ENCODE measurements around the gene SLC9A8.

GRCh38 chr20:49925901-49926454 lies 113.3 kb downstream of the SLC9A8 start:
- TF ChIP-seq ESRRG (CRISPR knock-in tag; IDR thresholded peaks at IDR 0.05) (no peak), TSHZ2 (CRISPR knock-in tag; IDR thresholded peaks at IDR 0.05) (no peak), ARNTL (CRISPR knock-in tag; IDR thresholded peaks at IDR 0.05; ENCODE audit: borderline replicate concordance, low read depth) (no peak), POU6F1 (CRISPR knock-in tag; IDR thresholded peaks at IDR 0.05; ENCODE audit: borderline replicate concordance, low read depth) (no peak)

Measured in SK-N-SH treated with all-trans-retinoic acid at 6 μM for 48 hours (cell line).